IMR-90 (cell line): ENCODE measurements around the gene MYORG.

ENCODE experiments used
- BHLHE40 ChIP-seq: fragments of 150-350 bp; IDR thresholded peaks from 2 replicates; pipeline ENCODE4 v1.6.1; 2016; ENCODE audit warnings: mild to moderate bottlenecking, low read depth, low read length
- CEBPB ChIP-seq: IDR thresholded peaks from 2 replicates; pipeline ENCODE4 v1.6.1; 2012; ENCODE audit warnings: low read depth, low read length, improper control_type of control experiment
- CHD1 ChIP-seq: IDR thresholded peaks from 2 replicates; pipeline ENCODE4 v1.6.1; 2012; ENCODE audit warnings: low read depth, low read length, improper control_type of control experiment
- MAFK ChIP-seq: IDR thresholded peaks from 2 replicates; pipeline ENCODE4 v1.6.1; 2012; ENCODE audit warnings: low read depth, low read length, improper control_type of control experiment
- MAZ ChIP-seq: IDR thresholded peaks from 2 replicates; pipeline ENCODE4 v1.6.1; 2012; ENCODE audit warnings: low read depth, mild to moderate bottlenecking, low read length, improper control_type of control experiment, moderate library complexity, borderline replicate concordance
- MXI1 ChIP-seq: IDR thresholded peaks from 2 replicates; pipeline ENCODE4 v1.6.1; 2012; ENCODE audit warnings: low read depth, mild to moderate bottlenecking, low read length, moderate library complexity, borderline replicate concordance
- NFE2L2 ChIP-seq: fragments of 150-350 bp; IDR thresholded peaks from 2 replicates; pipeline ENCODE4 v1.6.1; 2016; ENCODE audit warnings: low read depth, mild to moderate bottlenecking, low read length
- POLR2A ChIP-seq: IDR thresholded peaks from 2 replicates; pipeline ENCODE4 v1.6.1; 2012; ENCODE audit warnings: mild to moderate bottlenecking, low read depth, low read length
- RAD21 ChIP-seq: IDR thresholded peaks from 2 replicates; pipeline ENCODE4 v1.6.1; 2012; ENCODE audit warnings: low read length, improper control_type of control experiment
- RFX5 ChIP-seq: IDR thresholded peaks from 2 replicates; pipeline ENCODE4 v1.8.0; 2012; ENCODE audit warnings: low read depth, mild to moderate bottlenecking, low read length, moderate library complexity
- SMC3 ChIP-seq: fragments of 150-350 bp; IDR thresholded peaks from 2 replicates; pipeline ENCODE4 v1.6.1; 2016; ENCODE audit warnings: low read depth, mild to moderate bottlenecking, antibody characterized with exemption, low read length, moderate library complexity
- TF ChIP-seq, protein P1 (sequence below): conservative IDR thresholded peaks from 2 replicates; pipeline ENCODE4 v1.5.1; 2012; ENCODE audit warnings: mild to moderate bottlenecking, low read depth, low read length, improper control_type of control experiment
- TF ChIP-seq, protein P2 (sequence below): fragments of 150-350 bp; IDR thresholded peaks from 2 replicates; pipeline ENCODE4 v1.6.1; 2016; ENCODE audit warnings: low read depth, mild to moderate bottlenecking, low read length, moderate library complexity, borderline replicate concordance
- TF ChIP-seq, protein P3 (sequence below): fragments of 150-350 bp; IDR thresholded peaks from 2 replicates; pipeline ENCODE4 v1.6.1; 2017; ENCODE audit warnings: mild to moderate bottlenecking, antibody characterized with exemption, low read length, low read depth

DNA sequence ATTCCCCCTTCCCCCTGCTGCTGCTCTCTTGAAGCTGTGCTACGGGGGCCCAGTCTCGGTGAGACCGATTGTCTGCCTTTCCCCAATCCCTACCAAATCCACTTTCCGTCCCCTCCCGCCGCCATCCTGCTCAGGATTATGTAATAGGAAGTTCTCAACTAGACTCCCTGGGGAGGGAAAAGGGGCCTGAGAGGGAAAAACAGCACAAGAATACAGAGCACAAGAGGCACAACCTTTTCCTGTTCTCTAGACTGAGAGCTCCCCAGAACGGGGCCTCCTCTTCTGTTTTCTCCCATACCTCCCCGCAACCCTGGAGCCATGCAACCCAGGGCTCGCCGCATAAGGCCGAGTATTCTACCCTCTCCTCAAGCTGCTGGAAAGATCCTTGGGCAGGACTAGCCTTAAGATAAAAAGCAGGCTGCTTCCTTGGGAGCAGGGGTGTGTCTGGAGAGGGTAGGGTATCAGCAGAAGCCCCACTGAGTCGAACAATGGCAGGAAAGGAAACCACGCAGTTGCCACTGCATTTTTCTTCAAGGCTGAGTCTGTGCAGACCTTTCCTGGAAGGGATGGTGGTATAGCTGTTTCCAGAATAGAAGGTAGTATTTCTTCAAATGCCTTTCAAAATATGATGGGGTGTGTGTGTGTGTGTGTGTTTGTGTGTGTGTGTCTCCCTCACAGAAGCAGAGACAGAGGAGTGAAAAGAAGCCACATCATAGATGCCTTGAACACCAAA, 12.9 kb downstream of the MYORG start:
- TF ChIP-seq CEBPB (no peak), POLR2A (no peak), RFX5 (no peak), SMC3 (no peak), MAFK (no peak), CHD1 (no peak), RAD21 (no peak), NFE2L2 (no peak), BHLHE40 (no peak), MAZ (no peak), MXI1 (no peak)
- TF ChIP-seq, protein P1, sequence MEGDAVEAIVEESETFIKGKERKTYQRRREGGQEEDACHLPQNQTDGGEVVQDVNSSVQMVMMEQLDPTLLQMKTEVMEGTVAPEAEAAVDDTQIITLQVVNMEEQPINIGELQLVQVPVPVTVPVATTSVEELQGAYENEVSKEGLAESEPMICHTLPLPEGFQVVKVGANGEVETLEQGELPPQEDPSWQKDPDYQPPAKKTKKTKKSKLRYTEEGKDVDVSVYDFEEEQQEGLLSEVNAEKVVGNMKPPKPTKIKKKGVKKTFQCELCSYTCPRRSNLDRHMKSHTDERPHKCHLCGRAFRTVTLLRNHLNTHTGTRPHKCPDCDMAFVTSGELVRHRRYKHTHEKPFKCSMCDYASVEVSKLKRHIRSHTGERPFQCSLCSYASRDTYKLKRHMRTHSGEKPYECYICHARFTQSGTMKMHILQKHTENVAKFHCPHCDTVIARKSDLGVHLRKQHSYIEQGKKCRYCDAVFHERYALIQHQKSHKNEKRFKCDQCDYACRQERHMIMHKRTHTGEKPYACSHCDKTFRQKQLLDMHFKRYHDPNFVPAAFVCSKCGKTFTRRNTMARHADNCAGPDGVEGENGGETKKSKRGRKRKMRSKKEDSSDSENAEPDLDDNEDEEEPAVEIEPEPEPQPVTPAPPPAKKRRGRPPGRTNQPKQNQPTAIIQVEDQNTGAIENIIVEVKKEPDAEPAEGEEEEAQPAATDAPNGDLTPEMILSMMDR, result no peak
- TF ChIP-seq, protein P2, sequence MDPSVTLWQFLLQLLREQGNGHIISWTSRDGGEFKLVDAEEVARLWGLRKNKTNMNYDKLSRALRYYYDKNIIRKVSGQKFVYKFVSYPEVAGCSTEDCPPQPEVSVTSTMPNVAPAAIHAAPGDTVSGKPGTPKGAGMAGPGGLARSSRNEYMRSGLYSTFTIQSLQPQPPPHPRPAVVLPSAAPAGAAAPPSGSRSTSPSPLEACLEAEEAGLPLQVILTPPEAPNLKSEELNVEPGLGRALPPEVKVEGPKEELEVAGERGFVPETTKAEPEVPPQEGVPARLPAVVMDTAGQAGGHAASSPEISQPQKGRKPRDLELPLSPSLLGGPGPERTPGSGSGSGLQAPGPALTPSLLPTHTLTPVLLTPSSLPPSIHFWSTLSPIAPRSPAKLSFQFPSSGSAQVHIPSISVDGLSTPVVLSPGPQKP, result no peak
- TF ChIP-seq, protein P3, sequence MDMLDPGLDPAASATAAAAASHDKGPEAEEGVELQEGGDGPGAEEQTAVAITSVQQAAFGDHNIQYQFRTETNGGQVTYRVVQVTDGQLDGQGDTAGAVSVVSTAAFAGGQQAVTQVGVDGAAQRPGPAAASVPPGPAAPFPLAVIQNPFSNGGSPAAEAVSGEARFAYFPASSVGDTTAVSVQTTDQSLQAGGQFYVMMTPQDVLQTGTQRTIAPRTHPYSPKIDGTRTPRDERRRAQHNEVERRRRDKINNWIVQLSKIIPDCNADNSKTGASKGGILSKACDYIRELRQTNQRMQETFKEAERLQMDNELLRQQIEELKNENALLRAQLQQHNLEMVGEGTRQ, result no peak
